SK-N-SH (cell line): Measurements from ENCODE around the gene RPA3. TPM values are rescaled to one million over a fixed set of nuclear protein-coding genes. Genes with fewer than 3 reads are reported as not detected.

Experiments
- CTCF ChIA-PET: fragments of 300-600, 350-600 bp; formaldehyde crosslinking; extraction: SDS; loops from one replicate; lab custom pipeline; 2021; lab: Yijun Ruan, JAX
- POLR2A ChIA-PET: fragments of 350-600 bp; sonication (Branson Sonifier 250); formaldehyde crosslinking; extraction: SDS; loops from one replicate; lab custom pipeline; 2020; ENCODE audit warnings: antibody characterized with exemption, inconsistent platforms; lab: Yijun Ruan, JAX
- DNase-seq: peaks from one replicate; pipeline ENCODE4 v3.0.0; 2012
- H2AFZ ChIP-seq: fragments of 200-600 bp; sonication (generic); 2 replicates; pipeline ENCODE4 v1.8.1; 2016; ENCODE audit warnings: antibody characterized with exemption, mild to moderate bottlenecking, low read depth
- H3F3A ChIP-seq: fragments of 200-600 bp; sonication (generic); replicated peaks from 2 replicates; pipeline ENCODE3; 2016; ENCODE audit warnings: antibody characterized with exemption, mild to moderate bottlenecking; ENCODE audit not compliant: insufficient read depth
- H3K27ac ChIP-seq, 2 experiments: fragments of 200-500 bp in 1 of 2; fragments of 200-600 bp in 1 of 2; sonication (Bioruptor generic) in 1 of 2; sonication (generic), shearing (Covaris generic) in 1 of 2; 2 replicates each; pipeline versions ENCODE4 v1.5.1 to v1.6.1; 2014 to 2016; ENCODE audit warnings: low read depth in 2 of 2, inconsistent platforms in 1 of 2, low read length in 1 of 2, mild to moderate bottlenecking in 1 of 2, mixed read lengths in 1 of 2
- H3K27me3 ChIP-seq: fragments of 200-600 bp; sonication (generic), shearing (Covaris generic); 2 replicates; pipeline ENCODE4 v1.6.1; 2016; ENCODE audit warnings: mixed run types; ENCODE audit not compliant: insufficient read depth
- H3K36me3 ChIP-seq, 2 experiments: fragments of 200-500 bp in 1 of 2; fragments of 200-600 bp in 1 of 2; sonication (Bioruptor generic) in 1 of 2; sonication (generic) in 1 of 2; replicated peaks in 1 of 2; 2 replicates each; pipeline versions ENCODE3 to v1.5.1; 2014 to 2016; ENCODE audit warnings: low read length in 1 of 2, mild to moderate bottlenecking in 1 of 2; ENCODE audit not compliant: insufficient read depth in 2 of 2, control insufficient read depth in 1 of 2
- H3K4me1 ChIP-seq, 2 experiments: fragments of 200-500 bp in 1 of 2; fragments of 200-600 bp in 1 of 2; sonication (Bioruptor generic) in 1 of 2; sonication (generic), shearing (Covaris generic) in 1 of 2; 2 replicates each; pipeline versions ENCODE4 v1.5.1 to v1.6.1; 2014 to 2016; ENCODE audit warnings: low read depth in 1 of 2, low read length in 1 of 2, mixed run types in 1 of 2; ENCODE audit not compliant: insufficient read depth in 2 of 2, control insufficient read depth in 1 of 2
- H3K4me2 ChIP-seq: fragments of 200-600 bp; sonication (generic), shearing (Covaris generic); 2 replicates; pipeline ENCODE4 v1.6.1; 2017; ENCODE audit warnings: mixed run types
- H3K4me3 ChIP-seq, 2 experiments: fragments of 200-500 bp in 1 of 2; fragments of 200-600 bp in 1 of 2; sonication (Bioruptor generic) in 1 of 2; sonication (generic), shearing (Covaris generic) in 1 of 2; 2 replicates each; pipeline versions ENCODE4 v1.5.1 to v1.8.1; 2014 to 2016; ENCODE audit warnings: low read depth in 2 of 2, inconsistent platforms in 1 of 2, low read length in 1 of 2, mild to moderate bottlenecking in 1 of 2, mixed read lengths in 1 of 2, moderate library complexity in 1 of 2
- H3K79me2 ChIP-seq: fragments of 200-600 bp; sonication (generic); 2 replicates; pipeline ENCODE4 v1.8.1; 2017; ENCODE audit warnings: mild to moderate bottlenecking; ENCODE audit not compliant: insufficient read depth
- H3K9ac ChIP-seq: fragments of 200-600 bp; sonication (generic); 2 replicates; pipeline ENCODE4 v1.6.1; 2017; ENCODE audit warnings: mixed run types
- H3K9me2 ChIP-seq: fragments of 200-600 bp; sonication (generic); 2 replicates; pipeline ENCODE4 v1.6.1; 2017; ENCODE audit warnings: mixed run types
- H3K9me3 ChIP-seq: fragments of 200-600 bp; sonication (generic); 2 replicates; pipeline ENCODE4 v1.6.1; 2017; ENCODE audit warnings: mixed run types, mild to moderate bottlenecking, moderate library complexity
- H4K20me1 ChIP-seq: fragments of 200-600 bp; sonication (generic); 2 replicates; pipeline ENCODE4 v1.6.1; 2017; ENCODE audit warnings: mild to moderate bottlenecking, mixed run types; ENCODE audit not compliant: insufficient read depth
- CHD2 ChIP-seq: fragments of 150-350 bp; IDR thresholded peaks from 2 replicates; pipeline ENCODE4 v1.6.1; 2018; ENCODE audit warnings: low read length; ENCODE audit not compliant: partially characterized antibody
- CTCF ChIP-seq: fragments of 200-600 bp; sonication (generic); IDR thresholded peaks from 2 replicates; pipeline ENCODE4 v1.6.1; 2017; ENCODE audit warnings: antibody characterized with exemption, mild to moderate bottlenecking, moderate library complexity
- EP300 ChIP-seq, 2 experiments: IDR thresholded peaks; 2 replicates each; pipeline versions ENCODE4 v1.4.0 to v1.6.1; 2012; ENCODE audit warnings: borderline replicate concordance in 1 of 2, low read depth in 1 of 2, low read length in 1 of 2
- FOSL2 ChIP-seq: IDR thresholded peaks from 2 replicates; pipeline ENCODE4 v1.4.0; 2012; ENCODE audit warnings: low read depth, mild to moderate bottlenecking, moderate library complexity, borderline replicate concordance
- FOXJ3 ChIP-seq: sonication (generic); formaldehyde crosslinking; IDR thresholded peaks from 2 replicates; pipeline ENCODE4 v1.5.1; 2020; ENCODE audit warnings: mild to moderate bottlenecking, missing genetic modification reagents
- FOXM1 ChIP-seq: IDR thresholded peaks from 2 replicates; pipeline ENCODE4 v1.4.0; 2012; ENCODE audit warnings: low read depth, mild to moderate bottlenecking
- GABPA ChIP-seq: IDR thresholded peaks from 2 replicates; pipeline ENCODE4 v1.4.0; 2012; ENCODE audit warnings: low read depth, mild to moderate bottlenecking
- GATA2 ChIP-seq: sonication (generic); formaldehyde crosslinking; IDR thresholded peaks from 2 replicates; pipeline ENCODE4 v1.5.0; 2020; ENCODE audit warnings: mild to moderate bottlenecking, missing genetic modification reagents
- JUND ChIP-seq: IDR thresholded peaks from 2 replicates; pipeline ENCODE4 v1.4.0; 2012
- MXI1 ChIP-seq: IDR thresholded peaks from 2 replicates; pipeline ENCODE4 v1.6.1; 2012; ENCODE audit warnings: mild to moderate bottlenecking, low read depth, low read length, improper control_type of control experiment
- NRF1 ChIP-seq: IDR thresholded peaks from 2 replicates; pipeline ENCODE4 v1.6.1; 2012; ENCODE audit warnings: low read depth, mild to moderate bottlenecking, low read length
- PBX3 ChIP-seq: IDR thresholded peaks from 2 replicates; pipeline ENCODE4; 2012
- RAD21 ChIP-seq: IDR thresholded peaks from 2 replicates; pipeline ENCODE4 v1.6.1; 2012; ENCODE audit warnings: mild to moderate bottlenecking, low read length
- RFX5 ChIP-seq: IDR thresholded peaks from 2 replicates; pipeline ENCODE4 v1.6.1; 2012; ENCODE audit warnings: mild to moderate bottlenecking, improper control_type of control experiment, low read length
- SIN3A ChIP-seq: IDR thresholded peaks from 2 replicates; pipeline ENCODE4 v1.6.1; 2012; ENCODE audit warnings: low read depth, mild to moderate bottlenecking, low read length, moderate library complexity, borderline replicate concordance
- TAF1 ChIP-seq: IDR thresholded peaks from 2 replicates; pipeline ENCODE4 v1.6.1; 2012; ENCODE audit warnings: low read depth, mild to moderate bottlenecking, low read length, moderate library complexity, borderline replicate concordance
- TCF12 ChIP-seq: IDR thresholded peaks from 2 replicates; pipeline ENCODE4 v1.4.0; 2012
- TEAD4 ChIP-seq: IDR thresholded peaks from 2 replicates; pipeline ENCODE4 v1.4.0; 2012; ENCODE audit warnings: mild to moderate bottlenecking, borderline replicate concordance; ENCODE audit not compliant: insufficient read depth
- USF1 ChIP-seq: IDR thresholded peaks from 2 replicates; pipeline ENCODE4 v1.4.0; 2012; ENCODE audit warnings: low read depth, borderline replicate concordance
- USF2 ChIP-seq: fragments of 150-350 bp; IDR thresholded peaks from 2 replicates; pipeline ENCODE4 v1.6.1; 2017; ENCODE audit warnings: antibody characterized with exemption, low read length, low read depth, borderline replicate concordance
- YY1 ChIP-seq: IDR thresholded peaks from 2 replicates; pipeline ENCODE4 v1.4.0; 2012; ENCODE audit warnings: low read depth, mild to moderate bottlenecking
- ZBTB33 ChIP-seq: IDR thresholded peaks from 2 replicates; pipeline ENCODE4 v1.4.0; 2012; ENCODE audit warnings: low read depth, borderline replicate concordance
- WGBS: methylation state at CpG from one replicate; pipeline ENCODE4 v1.1.6; 2017; ENCODE audit warnings: low lambda C conversion rate; 5-methylcytosine and 5-hydroxymethylcytosine counted together
- polyA plus RNA-seq, 3 experiments: library from polyadenylated mRNA; depleted of rRNA; stranded (reverse); fragments of >200 nt; gene quantifications; 2 replicates each; pipeline ENCODE4 v1.2.3, GENCODE V29; 2012

RPA3 gene
- polyA plus RNA-seq, 1 of the 3 experiments (the other 2 are of a cell fraction), result 39.0 TPM

GRCh38 chr7:7696458-7697119 lies 21.8 kb downstream of the RPA3 start (continued):
- TF ChIP-seq ZBTB33 (no peak), CHD2 (no peak), RFX5 (no peak), EP300 (IDR thresholded peaks at IDR 0.05; ENCODE audit: borderline replicate concordance in 1 of 2, low read depth in 1 of 2, low read length in 1 of 2) (peak in 1 of 2 experiments; percentile 40; a peak in 1 of 4 replicates), SIN3A (no peak), FOXM1 (no peak), RAD21 (no peak), FOSL2 (peak; percentile 66), CTCF (no peak), YY1 (no peak)

- POLR2A ChIA-PET, result no interaction called here
- Histone ChIP-seq H3K27me3 (no peaks in the 10 kb centered on the region), H3K9me3 (no peaks in the 10 kb centered on the region), H3F3A (peaks cover 34% of the 10 kb centered on the region), H3K4me2 (no peak overlapping the region), H3K79me2 (no peaks in the 10 kb centered on the region), H3K4me1 (peaks cover 0 to 13% of the 10 kb centered on the region in 2 experiments; a peak in 3 of 4 replicates), H3K36me3 (no peaks in the 10 kb centered on the region), H4K20me1 (no peaks in the 10 kb centered on the region), H3K9me2 (no peaks in the 10 kb centered on the region), H3K9ac (no peak overlapping the region), H2AFZ (no peak overlapping the region), H3K27ac (peak overlapping the region in 1 of 2 experiments; percentile 67; a peak in 2 of 4 replicates), H3K4me3 (no peak overlapping the region)
- WGBS, result 94% methylated on average over 5 of the region's 5 CpGs
- TF ChIP-seq GABPA (no peak), EP300 (IDR thresholded peaks at IDR 0.05; ENCODE audit: borderline replicate concordance in 1 of 2, low read depth in 1 of 2, low read length in 1 of 2) (no peak), CHD2 (no peak), TAF1 (no peak), PBX3 (no peak), YY1 (no peak), JUND (no peak), FOXM1 (no peak), MXI1 (no peak), FOSL2 (no peak), NRF1 (no peak), TCF12 (no peak), USF1 (no peak), FOXJ3 (CRISPR knock-in tag) (no peak), TEAD4 (no peak), USF2 (no peak), RFX5 (no peak), GATA2 (no peak)
- CTCF ChIA-PET, result interaction anchor here (7.0 kb wide), 1 partner anchor 14 kb away, joined by 50 read pairs; no protein-coding TSS in a partner anchor
- no peak for DNase-seq
These were observed 23.1 kb downstream of the RPA3 start for GRCh38 chr7:7695111-7695817.
